PC-3 (cell line): ENCODE results near the gene BAIAP3. TPM values are rescaled to one million over a fixed set of nuclear protein-coding genes. Genes with fewer than 3 reads are reported as not detected.

Experiments used
- ATAC-seq: fragments of 200-7000 bp; cut with Tn5 transposase; 2 replicates; pipeline ENCODE4 v1.9.1; 2020; ENCODE audit warnings: mild to moderate bottlenecking, moderate library complexity
- BruUV-seq: library from RNA; stranded (reverse); fragments of 400-500 nt; replicated peaks from 2 replicates; lab custom pipeline; 2021; lab: Mats Ljungman, UMichigan
- CTCF ChIA-PET: fragments of 300-600 bp; sonication (Branson Sonifier 250); formaldehyde crosslinking; loops from one replicate; lab custom pipeline; 2022; ENCODE audit warnings: antibody characterized with exemption; lab: Charles Lee
- POLR2A ChIA-PET: fragments of 300-600 bp; sonication (Branson Sonifier 250); formaldehyde crosslinking; loops from one replicate; lab custom pipeline; 2022; ENCODE audit warnings: antibody characterized with exemption; ENCODE audit not compliant: unreplicated experiment; lab: Charles Lee
- DNase-seq: peaks from one replicate; pipeline ENCODE4 v3.0.0-alpha.2; 2015
- H2AFZ ChIP-seq: fragments of 300-600 bp; sonication (generic); 2 replicates; pipeline ENCODE4 v1.6.0; 2016; ENCODE audit warnings: antibody characterized with exemption, low read length
- H3F3A ChIP-seq: fragments of 300-600 bp; sonication (generic); one replicate; pipeline ENCODE4 v1.6.0; 2017; ENCODE audit warnings: antibody characterized with exemption, low read length, control low read depth, mild to moderate bottlenecking; ENCODE audit not compliant: unreplicated experiment
- H3K27ac ChIP-seq: fragments of 300-600 bp; sonication (generic); 2 replicates; pipeline ENCODE4 v1.5.1; 2016; ENCODE audit warnings: mild to moderate bottlenecking, low read length
- H3K27me3 ChIP-seq: fragments of 300-600 bp; sonication (generic); 2 replicates; pipeline ENCODE4 v1.6.1; 2016; ENCODE audit warnings: low read length, mixed read lengths
- H3K36me3 ChIP-seq: fragments of 300-600 bp; sonication (generic); 2 replicates; pipeline ENCODE4 v1.6.1; 2016; ENCODE audit warnings: low read depth, mixed run types, low read length, mixed read lengths
- H3K4me1 ChIP-seq: fragments of 300-600 bp; sonication (generic); 2 replicates; pipeline ENCODE4 v1.5.1; 2016; ENCODE audit warnings: low read length; ENCODE audit not compliant: insufficient read depth
- H3K4me2 ChIP-seq: fragments of 300-600 bp; sonication (generic); 2 replicates; pipeline ENCODE4 v1.6.0; 2016; ENCODE audit warnings: low read length
- H3K4me3 ChIP-seq: fragments of 300-600 bp; sonication (generic); 2 replicates; pipeline ENCODE4 v1.5.1; 2016; ENCODE audit warnings: mild to moderate bottlenecking, low read length, mixed read lengths
- H3K79me2 ChIP-seq: fragments of 300-600 bp; sonication (generic); 2 replicates; pipeline ENCODE4 v1.6.1; 2017; ENCODE audit warnings: low read length, mixed read lengths
- H3K9ac ChIP-seq: fragments of 300-600 bp; sonication (generic); 2 replicates; pipeline ENCODE4 v1.6.0; 2016; ENCODE audit warnings: mild to moderate bottlenecking, low read length
- H3K9me2 ChIP-seq: fragments of 300-600 bp; sonication (generic); replicated peaks from 2 replicates; pipeline ENCODE4 v1.6.1; 2016; ENCODE audit warnings: mixed run types, low read length, mixed read lengths
- H3K9me3 ChIP-seq: fragments of 300-600 bp; sonication (generic); 2 replicates; pipeline ENCODE4 v1.6.1; 2016; ENCODE audit warnings: low read length, mixed read lengths
- H4K20me1 ChIP-seq: fragments of 300-600 bp; sonication (generic); 2 replicates; pipeline ENCODE4 v1.6.1; 2016; ENCODE audit warnings: low read length, mixed read lengths
- CTCF ChIP-seq: fragments of 300-600 bp; sonication (generic); conservative IDR thresholded peaks from 2 replicates; pipeline ENCODE4 v1.5.1; 2017; ENCODE audit warnings: antibody characterized with exemption, low read depth, mild to moderate bottlenecking, low read length
- EZH2 ChIP-seq: fragments of 300-600 bp; sonication (generic); IDR thresholded peaks from one replicate; pipeline ENCODE4 v1.6.1; 2017; ENCODE audit warnings: antibody characterized with exemption, mild to moderate bottlenecking, low read length; ENCODE audit not compliant: unreplicated experiment
- EZH2phosphoT487 ChIP-seq: fragments of 300-600 bp; sonication (generic); IDR thresholded peaks from 2 replicates; pipeline ENCODE4 v1.6.1; 2018; ENCODE audit warnings: mild to moderate bottlenecking, antibody characterized with exemption, low read length, borderline replicate concordance
- intact Hi-C: fragments of 100-400 bp; cut with micrococcal nuclease; formaldehyde crosslinking; loops from 2 replicates; pipeline ENCODE4 v1.9.0; 2023
- total RNA-seq: library from RNA; depleted of rRNA; stranded (reverse); fragments of >200 nt; gene quantifications from 2 replicates; pipeline ENCODE4 v1.2.3, GENCODE V29; 2014

Gene BAIAP3
- total RNA-seq, 1 experiment from 2014 or later: 13.1 TPM

- peaks cover 4% of the 10 kb centered on the region; the same call in 1 of the 2 replicates for H4K20me1 ChIP-seq
- H3K4me1 ChIP-seq: peaks cover 7% of the 10 kb centered on the region
- H3K4me3 ChIP-seq: no peak overlapping the region
- CTCF ChIA-PET: no interaction called here
- H3K9me3 ChIP-seq: no peaks in the 10 kb centered on the region
- no peak for DNase-seq
- intact Hi-C loops: no loop called here
- H3K79me2 ChIP-seq: peaks cover 48% of the 10 kb centered on the region
- H3K4me2 ChIP-seq: no peak overlapping the region
- BruUV-seq: no TSS peak
- POLR2A ChIA-PET: no interaction called here
- no peaks in the 10 kb centered on the region for H3K36me3 ChIP-seq
- H2AFZ ChIP-seq: no peak overlapping the region
- no peaks in the 10 kb centered on the region for H3F3A ChIP-seq
- H3K9me2 ChIP-seq: no peaks in the 10 kb centered on the region
- no peaks in the 10 kb centered on the region for H3K27me3 ChIP-seq
- H3K27ac ChIP-seq: no peak overlapping the region
- ATAC-seq: no peak
- no peak overlapping the region for H3K9ac ChIP-seq
- TF ChIP-seq EZH2: no peak
- no peak for TF ChIP-seq EZH2phosphoT487
- TF ChIP-seq CTCF: no peak
Measured at GRCh38 chr16:1374418-1375297, 41.2 kb downstream of the BAIAP3 start.

GRCh38 chr16:1375298-1375640 lies 41.8 kb downstream of the BAIAP3 start:
- ChIA-PET POLR2A (no interaction called here), CTCF (no interaction called here)
- H3K36me3 ChIP-seq: no peaks in the 10 kb centered on the region
- H3K9me3 ChIP-seq: no peaks in the 10 kb centered on the region
- no peak overlapping the region for H2AFZ ChIP-seq
- DNase-seq: no peak
- intact Hi-C loops: no loop called here
- H3K9ac ChIP-seq: no peak overlapping the region
- H3F3A ChIP-seq: no peaks in the 10 kb centered on the region
- no peak overlapping the region for H3K4me3 ChIP-seq
- H3K27ac ChIP-seq: no peak overlapping the region
- H3K27me3 ChIP-seq: no peaks in the 10 kb centered on the region
- H3K79me2 ChIP-seq: peaks cover 48% of the 10 kb centered on the region
- H4K20me1 ChIP-seq: peaks cover 4% of the 10 kb centered on the region; the same call in 1 of the 2 replicates
- ATAC-seq: no peak
- no TSS peak for BruUV-seq
- no peak overlapping the region for H3K4me2 ChIP-seq
- peaks cover 13% of the 10 kb centered on the region for H3K4me1 ChIP-seq
- H3K9me2 ChIP-seq: no peaks in the 10 kb centered on the region
- TF ChIP-seq EZH2 (no peak), EZH2phosphoT487 (no peak), CTCF (no peak)
